ENCODE results near the gene SERINC5. TPM values are rescaled to one million over a fixed set of nuclear protein-coding genes. Genes with fewer than 3 reads are reported as not detected.

The SERINC5 gene
- total and polyA plus RNA-seq, 2 donors (not counting 3 experiments of a cell fraction or from before 2014, with no cell fraction given) = 3.2 to 10.1 TPM

GRCh38 chr5:80174790-80175189, 81.1 kb downstream of the SERINC5 start:
- Histone ChIP-seq H3K36me3 (ENCODE audit: control insufficient read depth in 2 of 2, extremely low read depth in 1 of 2, insufficient read depth in 2 of 2, low read length in 2 of 2) (no peaks in the 10 kb centered on the region), H3K4me2 (ENCODE audit: insufficient read depth, low read length) (no peak overlapping the region), H4K20me1 (replicated peaks; ENCODE audit: control insufficient read depth, extremely low read depth, insufficient read depth, low read length) (no peaks in the 10 kb centered on the region), H3K4me3 (replicated peaks in 1 of 3; ENCODE audit: insufficient read depth in 1 of 3, low read depth in 1 of 3, low read length in 3 of 3) (no peak overlapping the region), H3K27ac (ENCODE audit: insufficient read depth, low read depth, low read length) (no peak overlapping the region), H2AFZ (ENCODE audit: low read depth, low read length) (no peak overlapping the region), H3K9me3 (replicated peaks; ENCODE audit: control insufficient read depth, insufficient read depth, low read length) (no peaks in the 10 kb centered on the region), H3K27me3 (ENCODE audit: control insufficient read depth in 2 of 2, insufficient read depth in 2 of 2, low read length in 2 of 2) (no peaks in the 10 kb centered on the region), H3K9ac (replicated peaks; ENCODE audit: extremely low read depth, insufficient read depth, low read length) (no peak overlapping the region), H3K79me2 (ENCODE audit: control insufficient read depth, insufficient read depth, low read length) (no peaks in the 10 kb centered on the region), H3K4me1 (ENCODE audit: control insufficient read depth, extremely low read depth, insufficient read depth, low read length) (no peaks in the 10 kb centered on the region), H3K9me1 (replicated peaks; ENCODE audit: control insufficient read depth, extremely low read depth, insufficient read depth, low read length) (no peaks in the 10 kb centered on the region)
- FAIRE-seq (no peak), DNase-seq (ENCODE audit: low read depth, low spot score) (no peak)
- no peak for TF ChIP-seq FOS (IDR thresholded peaks at IDR 0.05; ENCODE audit: borderline replicate concordance, insufficient read depth, low read length)
- no peak for TF ChIP-seq CTCF (IDR thresholded peaks at IDR 0.05; ENCODE audit: extremely low read depth in 1 of 2, insufficient read depth in 1 of 2, low read depth in 1 of 2, low read length in 2 of 2)
- TF ChIP-seq GATA2 (IDR thresholded peaks at IDR 0.05; ENCODE audit: insufficient read depth, insufficient read length, low read depth, low read length) = no peak
- no peak for TF ChIP-seq MAX (IDR thresholded peaks at IDR 0.05; ENCODE audit: insufficient read depth, insufficient read length)
- no peak for TF ChIP-seq JUN (IDR thresholded peaks at IDR 0.05; ENCODE audit: borderline replicate concordance, insufficient read depth, insufficient read length, low read depth)
- no peak for TF ChIP-seq POLR2A (IDR thresholded peaks at IDR 0.05; ENCODE audit: low read depth, low read length)
- no peak for TF ChIP-seq MYC (IDR thresholded peaks at IDR 0.05; ENCODE audit: low read depth, low read length)
- no peak for TF ChIP-seq EZH2 (IDR thresholded peaks at IDR 0.05; ENCODE audit: borderline replicate concordance, low read depth, low read length, severe bottlenecking)
- TF ChIP-seq POLR2AphosphoS5 (IDR thresholded peaks at IDR 0.05; ENCODE audit: insufficient read depth, low read depth, low read length) = no peak
- ChIA-PET CTCF (no interaction called here), POLR2A (no interaction called here)
- BruUV-seq (replicated peaks) = no TSS peak
- dilution Hi-C loops (cut with MboI; ENCODE audit: extremely low pct_ligation_motif_present, low sequenced_read_pairs) = no loop called here
- intact Hi-C loops (cut with micrococcal nuclease) = no loop called here

Measured in endothelial cell of umbilical vein (primary cell).